NCI-H2196 treated with DMSO at 0.1 percent for 48 hours (cell line): Measurements from ENCODE around the gene ZBED5.

Source experiments
- DNase-seq: peaks from one replicate; lab custom pipeline; 2025; ENCODE audit not compliant: unreplicated experiment; lab: John Stamatoyannopoulos, UW

Gene ZBED5

DNA sequence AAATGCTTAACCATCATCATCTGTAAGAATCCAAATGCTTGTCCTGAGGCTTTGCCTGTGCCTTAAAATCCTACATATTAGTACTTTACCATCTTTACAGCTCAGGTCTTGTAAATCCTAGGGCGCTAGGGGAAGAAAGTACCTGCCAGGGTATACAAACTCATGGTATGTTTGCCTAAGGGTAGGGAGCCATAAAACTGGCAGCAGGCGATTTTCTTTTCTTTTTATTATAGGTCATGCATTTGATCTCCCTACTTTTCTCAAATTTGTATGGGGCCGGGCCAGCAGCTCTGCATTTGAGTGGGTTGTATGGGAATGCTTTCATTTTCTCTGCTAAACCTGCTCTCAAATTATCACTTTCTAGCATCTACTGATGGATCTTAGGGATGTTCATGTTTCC lies 24.0 kb upstream of the ZBED5 start:
- DNase-seq, result no peak

DNA sequence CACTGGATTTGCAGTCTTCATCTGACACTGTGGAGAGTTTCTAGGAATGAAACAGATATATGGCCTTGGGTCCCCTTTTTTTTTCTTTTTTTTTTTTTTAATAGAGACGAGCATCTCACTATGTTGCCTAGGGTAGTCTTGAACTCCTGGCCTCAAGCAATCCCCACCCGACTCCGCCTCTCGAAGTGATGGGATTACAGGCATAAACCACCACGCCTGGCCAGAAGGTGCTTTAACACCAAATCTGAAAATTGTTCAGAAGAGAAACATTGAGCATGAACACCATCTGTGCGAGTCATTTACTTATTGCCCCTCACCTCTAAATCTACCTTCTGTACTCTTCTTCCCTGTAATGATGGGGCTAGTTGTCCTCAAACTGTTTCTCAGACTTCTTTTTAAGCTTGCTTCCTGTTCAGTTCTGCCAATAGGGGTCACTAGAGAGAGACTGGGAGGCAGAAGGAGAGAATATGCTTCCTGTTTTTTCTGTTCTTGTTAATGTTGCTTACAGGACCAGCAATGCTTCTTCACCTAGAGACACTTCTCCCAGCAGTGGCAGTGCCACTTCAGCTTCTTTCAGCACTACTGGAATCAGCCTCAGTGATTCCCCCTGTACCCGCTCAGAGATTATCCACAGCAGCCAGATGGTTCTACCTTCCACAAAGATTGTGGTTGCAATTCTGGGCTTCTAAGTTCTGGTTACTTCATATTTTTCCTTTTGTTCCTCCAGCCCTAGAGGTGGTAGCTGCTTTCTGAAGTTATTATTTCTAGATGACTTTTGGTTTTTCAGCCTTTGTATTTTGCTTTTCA lies 20.8 kb upstream of the ZBED5 start:
- no peak for DNase-seq

DNA sequence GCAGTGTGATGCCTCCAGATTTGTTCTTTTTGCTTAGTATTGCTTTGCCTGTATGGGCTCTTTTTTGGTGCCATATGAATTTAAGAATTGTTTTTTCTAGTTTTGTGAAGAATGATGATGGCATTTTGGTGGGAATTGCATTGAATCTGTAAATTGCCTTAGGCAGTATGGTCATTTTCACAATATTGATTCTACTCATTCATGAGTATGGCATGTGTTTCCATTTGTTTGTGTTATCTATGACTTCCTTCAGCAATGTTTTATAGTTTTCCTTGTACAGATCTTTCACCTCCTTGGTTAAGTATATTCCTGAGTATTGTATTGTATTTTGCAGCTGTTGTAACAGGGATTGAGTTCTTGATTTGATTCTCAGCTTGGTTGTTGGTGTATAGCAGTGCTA lies 18.3 kb upstream of the ZBED5 start:
- DNase-seq, result no peak

DNA sequence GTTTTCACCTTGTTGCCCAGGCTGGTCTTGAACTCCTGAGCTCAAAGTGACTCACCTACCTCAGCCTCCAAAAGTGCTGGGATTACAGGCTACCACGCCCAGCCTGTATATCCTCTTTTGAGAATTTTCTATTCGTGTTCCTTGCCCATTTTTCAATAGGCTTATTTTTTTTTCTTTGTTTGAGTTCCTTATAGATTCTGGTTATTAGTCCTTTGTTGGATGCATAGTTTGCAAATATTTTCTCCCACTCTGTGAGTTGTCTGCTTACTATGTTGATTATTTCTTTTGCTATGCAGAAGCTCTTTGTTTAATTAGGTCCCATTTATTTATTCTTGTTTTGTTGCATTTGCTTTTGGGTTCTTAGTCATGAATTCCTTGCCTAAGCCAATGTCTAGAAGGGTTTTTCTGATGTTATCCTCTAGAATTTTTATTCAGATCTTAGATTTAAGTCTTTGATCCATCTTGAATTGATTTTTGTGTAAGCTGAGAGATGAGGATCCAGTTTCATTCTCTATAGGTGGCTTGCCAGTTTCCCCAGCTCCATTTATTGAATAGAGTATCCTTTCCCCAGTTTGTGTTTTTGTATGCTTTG lies 17.7 kb upstream of the ZBED5 start:
- no peak for DNase-seq

DNA sequence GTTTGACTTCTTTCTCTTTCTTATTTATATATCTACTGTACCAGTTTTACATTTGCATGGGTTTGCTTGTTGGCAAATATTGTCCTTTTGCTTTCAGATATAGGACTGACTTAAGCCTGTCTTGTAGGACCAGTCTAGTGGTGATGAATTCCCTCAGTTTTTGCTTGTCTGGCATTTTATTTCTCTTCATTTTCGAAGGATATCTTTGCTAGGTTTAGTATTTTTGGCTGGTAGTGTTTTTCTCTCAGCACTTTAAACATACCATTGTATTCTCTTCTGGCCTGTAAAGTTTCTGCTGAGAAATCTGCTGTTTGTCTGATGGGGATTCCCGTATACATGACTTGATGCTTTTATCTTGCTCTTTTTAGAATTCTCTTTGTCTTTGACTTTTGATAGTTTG lies 14.2 kb upstream of the ZBED5 start:
- DNase-seq, result no peak

DNA sequence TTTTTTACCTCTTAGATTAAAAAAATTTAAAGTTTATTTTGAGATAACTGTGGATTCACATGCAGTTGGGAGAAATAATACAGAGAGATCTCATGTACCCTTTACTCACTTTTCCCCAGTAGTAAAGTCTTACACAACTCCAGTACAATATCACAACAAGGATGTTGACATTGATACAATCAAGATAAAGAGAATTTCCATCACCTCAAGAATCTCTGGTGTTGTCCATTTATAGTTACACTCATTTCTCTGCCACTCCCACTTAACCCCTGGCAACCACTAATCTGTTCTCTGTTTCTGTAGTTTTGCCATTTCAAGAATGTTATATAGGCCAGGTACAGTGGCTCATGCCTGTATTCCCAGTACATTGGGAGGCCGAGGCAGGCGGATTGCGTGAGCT lies 10.5 kb upstream of the ZBED5 start:
- DNase-seq, result no peak

DNA sequence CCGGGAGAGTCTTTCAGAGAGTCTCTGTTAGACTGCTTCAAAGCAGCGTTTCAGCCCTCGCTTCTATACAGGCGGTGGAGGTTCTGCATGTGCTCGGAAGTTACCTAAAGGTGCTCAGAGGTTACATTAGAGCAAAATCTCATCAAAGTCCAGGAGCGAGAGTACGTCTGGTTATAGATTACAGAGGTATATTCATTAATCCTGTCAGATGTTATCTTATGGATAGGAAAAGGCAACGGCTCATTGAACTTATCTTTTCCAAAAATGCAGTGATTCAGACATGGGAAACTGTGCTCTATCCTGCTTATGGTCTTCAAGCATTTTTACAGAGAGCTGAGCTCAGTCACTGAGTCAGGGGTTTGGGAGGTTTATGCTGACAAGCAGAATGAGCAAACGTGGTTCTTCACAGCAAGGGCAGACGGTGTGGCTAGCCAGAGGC lies 9.1 kb upstream of the ZBED5 start:
- no peak for DNase-seq

DNA sequence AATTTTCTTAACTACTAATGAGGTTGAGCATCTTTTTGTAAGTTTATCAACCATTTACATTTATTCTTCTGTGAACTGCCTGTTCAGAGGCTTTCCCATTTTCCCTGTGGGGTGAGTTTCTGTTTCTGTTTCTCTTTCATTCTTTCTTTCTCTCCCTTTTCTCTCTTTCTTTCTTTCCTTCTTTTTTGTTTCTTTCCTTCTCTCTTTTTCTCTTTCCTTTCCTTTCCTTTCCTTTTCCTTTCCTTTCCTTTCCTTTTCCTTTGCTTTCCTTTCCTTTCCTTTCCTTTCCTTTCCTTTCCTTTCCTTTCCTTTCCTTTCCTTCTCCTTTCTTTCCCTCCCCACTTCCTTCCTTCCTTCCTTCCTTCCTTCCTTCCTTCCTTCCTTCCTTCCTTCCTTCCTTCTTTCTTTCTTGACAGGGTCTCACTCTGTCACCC lies 8.0 kb upstream of the ZBED5 start:
- no peak for DNase-seq

DNA sequence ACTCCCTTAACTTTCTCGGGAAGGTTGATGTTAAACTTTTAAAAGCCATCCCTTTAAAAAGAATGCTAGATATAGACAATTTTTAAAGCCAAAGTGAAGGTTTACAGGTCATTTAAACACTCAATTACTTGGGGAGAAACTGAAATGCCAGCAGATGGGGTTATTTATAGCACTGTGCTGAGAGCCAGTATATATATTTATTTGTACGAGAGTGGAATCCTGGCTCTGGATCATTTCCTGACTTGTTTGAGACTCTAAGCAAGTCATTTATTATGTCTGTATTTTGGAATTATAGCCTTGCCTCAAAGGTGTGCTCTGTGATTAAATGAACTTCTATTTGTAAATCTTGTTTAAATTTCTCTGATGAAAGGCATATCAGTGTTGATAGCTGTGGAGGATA lies 6.8 kb upstream of the ZBED5 start:
- no peak for DNase-seq

DNA sequence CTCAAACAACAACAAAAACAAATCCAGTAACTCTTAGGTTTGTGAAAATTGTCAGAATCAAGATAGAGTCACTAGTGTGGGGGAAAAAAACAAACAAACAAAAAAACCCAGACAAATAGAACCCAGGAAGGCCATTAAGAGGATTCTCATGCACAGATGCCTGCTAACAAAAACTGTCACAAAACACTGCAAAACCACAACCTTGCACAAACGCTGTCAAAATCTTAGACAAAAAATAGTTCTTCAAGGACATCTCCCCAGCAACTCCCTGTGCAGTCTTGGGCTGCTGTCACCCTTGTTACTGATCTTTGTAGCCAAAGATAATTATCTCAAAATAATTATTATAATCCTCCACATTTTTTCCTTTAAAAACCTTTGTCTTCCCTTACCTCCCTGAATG lies 4.6 kb upstream of the ZBED5 start:
- DNase-seq, result no peak

DNA sequence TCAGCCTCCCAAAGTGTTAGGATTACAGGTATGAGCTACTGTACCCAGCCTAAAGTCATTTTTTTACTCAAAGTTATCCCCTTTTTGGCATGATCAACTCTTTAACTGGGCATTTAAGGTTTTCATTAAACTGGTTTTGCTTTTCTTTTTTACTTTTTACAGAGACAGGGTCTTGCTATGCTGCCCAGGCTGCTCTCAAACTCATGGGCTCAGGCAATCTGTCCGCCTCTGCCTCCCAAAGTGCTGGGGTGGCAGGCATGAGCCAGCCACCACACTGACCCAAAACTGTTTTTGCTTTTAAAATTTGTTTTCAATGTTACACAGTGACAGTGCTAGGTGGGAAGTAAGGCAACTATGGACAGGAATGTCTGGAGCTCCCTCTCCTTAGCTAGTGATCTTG lies 3.9 kb upstream of the ZBED5 start:
- no peak for DNase-seq

DNA sequence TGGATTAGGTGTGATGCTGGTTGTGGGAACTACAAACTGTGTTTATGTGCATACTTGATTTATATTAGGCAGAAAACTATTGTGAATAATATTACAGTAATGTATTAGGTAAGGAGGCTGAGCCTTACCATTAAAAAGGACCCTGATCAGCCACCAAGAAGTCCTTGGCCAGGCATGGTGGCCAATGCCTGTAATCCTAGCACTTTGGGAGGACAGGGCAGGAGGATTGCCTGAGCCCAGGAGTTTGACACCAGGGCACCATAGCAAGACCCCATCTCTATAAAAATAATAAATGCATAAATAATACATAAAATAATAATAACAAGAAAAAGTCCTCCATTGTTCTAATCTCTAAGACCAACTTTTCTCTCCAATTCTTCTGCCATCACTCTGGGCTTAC lies 3.2 kb upstream of the ZBED5 start:
- DNase-seq, result no peak

DNA sequence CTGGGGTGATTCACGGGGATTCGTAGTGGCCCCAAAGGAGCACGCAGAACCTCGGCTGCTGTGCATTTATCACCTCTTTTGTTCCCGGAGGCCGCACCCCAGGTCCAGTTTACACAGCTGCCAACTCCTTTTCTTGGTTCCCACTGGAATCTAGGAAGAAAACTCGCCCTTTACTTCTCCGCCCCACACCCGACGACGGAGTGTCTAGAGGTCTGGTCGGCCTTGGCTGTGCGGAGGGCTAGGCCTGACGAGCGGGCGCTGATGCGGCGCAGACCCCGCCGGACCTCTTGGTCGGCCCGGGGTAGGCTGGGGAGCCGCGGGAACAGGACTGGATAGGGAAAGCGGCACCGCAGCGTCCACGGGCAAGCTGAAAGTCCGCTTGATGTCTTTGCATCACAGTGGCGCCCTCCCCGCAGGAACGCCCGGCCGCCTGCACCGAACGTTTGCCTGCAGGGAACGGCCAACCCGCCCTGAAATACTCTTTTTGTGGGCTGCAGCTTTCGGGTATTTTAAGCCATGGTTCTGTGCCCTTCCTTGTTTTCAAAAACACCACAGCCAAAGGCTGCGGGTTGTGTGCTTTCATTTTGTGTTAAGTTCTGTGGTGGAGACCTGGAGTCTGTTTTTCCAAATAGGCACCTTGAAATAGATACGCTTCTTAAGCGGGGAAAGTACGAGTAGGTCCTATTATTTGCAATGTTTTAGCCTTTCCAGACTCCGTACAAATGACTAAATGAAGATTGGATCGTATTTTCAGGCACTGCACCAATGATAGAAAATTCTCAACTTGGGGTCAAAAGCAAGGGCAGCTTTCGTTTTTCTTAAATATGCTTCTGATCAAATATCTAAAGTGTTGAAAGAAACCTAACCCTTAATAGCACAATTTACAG lies 829 bp upstream of the ZBED5 start:
- DNase-seq, result no peak

DNA sequence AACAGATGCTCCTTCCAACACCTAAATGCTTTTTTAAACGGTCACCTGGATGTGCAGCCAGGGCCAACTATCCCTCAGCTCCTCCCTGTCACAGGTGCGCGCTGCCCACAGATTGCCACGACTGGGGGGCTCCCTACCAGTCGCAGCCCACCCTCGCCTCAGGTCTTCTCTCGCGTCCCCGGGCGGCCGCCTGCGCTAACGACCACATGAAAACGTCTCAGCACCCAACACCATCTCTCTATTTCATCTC lies 469 bp downstream of the ZBED5 start:
- DNase-seq, result no peak

DNA sequence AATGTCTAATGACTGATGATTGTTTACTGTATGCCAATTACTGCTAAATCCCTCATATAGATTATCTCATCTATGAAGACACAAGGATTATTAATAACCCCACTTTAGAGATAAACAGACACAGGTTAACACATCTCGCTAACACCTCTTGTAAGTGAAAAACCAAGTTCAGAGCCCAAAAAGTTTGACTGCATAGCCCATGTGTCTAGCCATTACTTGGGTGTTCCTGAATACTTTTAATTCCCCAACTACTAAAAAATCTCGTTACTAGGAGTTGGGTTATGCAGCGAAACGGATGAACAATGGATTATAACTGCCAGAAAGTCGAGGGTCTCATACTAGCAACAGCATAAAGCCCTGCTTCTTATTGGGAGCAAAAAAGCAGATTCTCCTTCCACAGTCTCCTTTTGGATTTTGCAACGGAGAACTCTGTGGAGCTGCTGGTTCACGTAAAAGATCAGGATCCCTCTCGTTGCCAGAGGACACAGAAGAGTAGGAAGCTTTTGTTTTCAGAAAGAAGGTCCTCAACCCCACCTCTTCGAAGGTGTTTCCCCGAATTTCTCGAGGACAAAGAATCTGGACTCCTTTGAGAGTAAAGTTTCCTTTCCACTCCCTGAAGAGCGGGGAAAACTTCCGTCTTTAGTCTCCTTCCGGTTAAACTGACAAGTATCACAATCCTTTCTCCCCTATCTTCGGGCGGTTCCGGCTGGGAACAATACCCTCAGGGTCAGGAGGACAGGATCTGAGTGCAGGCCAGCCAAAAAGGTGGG lies 979 bp downstream of the ZBED5 start:
- DNase-seq, result no peak

DNA sequence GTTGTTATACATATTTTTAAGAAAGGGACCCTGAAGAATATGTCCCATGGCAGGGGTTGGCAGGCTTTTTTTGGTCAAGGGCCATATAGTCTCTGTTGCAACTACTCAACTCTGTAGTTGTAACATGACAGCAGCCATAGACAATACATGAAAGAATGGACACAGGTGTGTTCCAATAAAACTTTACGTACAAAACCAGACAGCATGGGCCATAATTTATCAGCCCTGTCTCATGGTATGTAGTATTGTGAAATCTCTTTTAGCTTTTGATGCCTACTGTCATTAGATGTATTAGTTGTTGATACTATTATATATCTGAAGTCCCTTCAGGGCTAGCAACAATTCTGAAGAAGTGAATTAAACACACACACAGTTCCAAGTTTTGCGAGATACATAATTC lies 2.6 kb downstream of the ZBED5 start:
- DNase-seq, result no peak

DNA sequence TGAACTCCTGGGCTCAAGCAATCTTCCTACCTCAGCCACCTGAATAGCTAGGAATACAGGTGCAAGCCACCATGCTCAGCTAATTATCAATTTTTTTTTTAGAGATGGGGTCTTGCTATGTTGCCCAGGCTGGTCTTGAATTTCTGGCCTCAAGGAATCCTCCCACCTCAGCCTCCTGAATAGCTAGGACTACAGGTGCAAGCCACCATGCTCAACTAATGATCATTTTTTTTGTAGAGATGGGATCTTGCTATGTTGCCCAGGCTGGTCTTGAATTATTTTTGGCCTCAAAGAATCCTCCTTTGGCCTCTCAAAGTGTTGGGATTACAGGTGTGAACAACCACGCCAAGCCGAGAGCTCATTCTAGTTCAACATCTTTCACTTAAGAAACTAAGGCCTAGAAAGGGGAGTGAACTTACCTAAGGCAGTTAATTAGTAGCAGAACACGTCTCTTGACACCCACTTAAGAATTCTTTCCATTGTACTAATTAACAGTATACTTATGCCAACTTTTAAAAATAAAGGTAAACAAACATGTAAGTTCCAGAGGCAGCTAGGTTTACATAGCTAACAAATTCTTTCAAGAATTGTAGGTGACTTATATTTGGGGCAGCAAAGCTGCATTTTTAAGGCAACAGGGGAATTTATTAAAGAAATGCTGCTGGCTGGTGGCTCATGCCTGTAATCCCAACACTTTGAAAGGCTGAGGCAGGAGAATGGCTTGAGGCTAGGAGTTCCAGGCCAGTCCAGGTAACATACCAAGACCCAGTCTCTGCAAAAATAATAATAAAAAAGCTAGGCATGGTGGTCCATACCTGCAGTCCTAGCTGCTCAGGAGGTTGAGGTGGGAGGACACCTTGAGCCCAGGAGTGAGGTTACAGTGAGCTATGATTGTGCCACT lies 9.6 kb downstream of the ZBED5 start:
- DNase-seq, result no peak

DNA sequence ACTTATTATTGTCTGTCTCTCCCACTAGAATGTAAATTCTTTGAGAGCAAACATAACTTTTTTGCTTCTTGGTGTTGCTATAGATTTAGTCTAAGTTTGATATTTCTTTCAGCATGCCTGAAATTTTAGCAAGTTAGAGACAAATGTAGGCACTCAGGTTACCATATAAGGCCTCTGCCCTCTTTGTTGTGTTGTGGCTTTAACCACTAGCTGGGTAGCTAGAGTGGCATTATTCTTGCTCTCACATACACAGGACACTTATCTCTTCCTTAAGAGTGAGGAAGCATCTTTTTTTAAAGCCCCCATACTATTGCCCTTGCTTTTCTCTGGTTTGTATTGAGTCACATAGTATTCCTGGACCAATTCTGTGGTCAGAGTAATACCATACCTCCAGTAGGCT lies 11.2 kb downstream of the ZBED5 start:
- DNase-seq, result no peak

DNA sequence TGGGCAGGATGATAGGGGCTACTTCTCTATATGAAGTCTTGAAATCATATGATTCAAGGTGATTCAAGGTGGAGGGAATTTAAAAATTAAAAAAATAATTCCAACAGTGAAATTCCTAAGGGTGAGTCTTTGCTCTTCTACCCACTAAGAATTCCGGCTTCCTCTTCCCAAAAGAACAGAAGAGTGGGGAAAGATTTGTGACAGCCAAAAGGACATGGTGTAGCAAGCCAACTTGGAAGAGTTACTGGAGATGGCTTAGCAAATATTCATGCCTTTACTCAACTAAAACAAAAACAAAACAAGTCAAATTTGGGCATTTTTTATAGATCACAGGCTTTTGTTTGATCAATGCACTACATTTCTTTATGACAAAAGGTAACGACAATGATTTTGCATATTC lies 12.3 kb downstream of the ZBED5 start:
- DNase-seq, result no peak

DNA sequence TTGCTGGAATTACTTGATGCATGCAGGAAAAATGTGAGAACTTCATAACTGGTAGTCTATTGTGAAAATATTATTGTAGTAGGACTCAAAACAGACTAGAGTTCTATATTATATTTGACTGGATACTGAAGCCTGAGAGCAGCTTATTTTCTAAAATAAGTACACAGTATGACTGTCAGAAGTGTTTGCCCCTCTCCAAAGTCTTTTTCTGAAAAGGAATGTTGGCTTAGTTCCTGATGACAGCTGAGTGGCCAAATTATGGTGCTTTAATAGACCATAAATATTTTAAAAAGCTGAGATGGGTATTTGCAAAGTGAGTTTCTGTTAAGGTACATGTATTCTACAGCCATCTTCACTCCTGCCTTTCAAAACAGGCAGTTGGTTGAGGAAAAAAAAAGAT lies 13.1 kb downstream of the ZBED5 start:
- no peak for DNase-seq
